DMS153 treated with DMSO at 0.1 percent for 48 hours (cell line): ENCODE data around the gene RAPGEF5.

Source experiments
- DNase-seq: peaks from one replicate; lab custom pipeline; 2025; ENCODE audit not compliant: unreplicated experiment; lab: John Stamatoyannopoulos, UW

RAPGEF5 gene

DNA sequence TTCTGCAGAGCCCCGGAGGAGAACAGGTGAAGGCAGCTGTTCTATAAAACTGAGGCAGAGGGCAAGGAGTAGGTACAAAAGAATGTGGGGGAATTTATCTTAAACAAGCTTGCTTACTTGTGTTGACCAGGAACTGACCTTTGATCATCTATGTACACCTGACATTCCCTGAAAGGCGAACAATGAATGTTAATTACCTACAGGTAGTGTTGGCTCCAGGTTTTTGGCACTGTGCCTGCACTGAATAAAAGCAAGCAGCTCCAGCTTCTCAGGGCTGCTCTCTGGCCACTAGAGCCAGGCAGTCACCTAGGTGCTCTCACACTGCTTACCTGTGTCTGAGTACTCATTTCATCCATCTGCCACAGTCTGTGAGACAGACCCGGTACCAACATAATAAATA, 87.0 kb downstream of the RAPGEF5 start:
- peak; percentile 83 for DNase-seq

DNA sequence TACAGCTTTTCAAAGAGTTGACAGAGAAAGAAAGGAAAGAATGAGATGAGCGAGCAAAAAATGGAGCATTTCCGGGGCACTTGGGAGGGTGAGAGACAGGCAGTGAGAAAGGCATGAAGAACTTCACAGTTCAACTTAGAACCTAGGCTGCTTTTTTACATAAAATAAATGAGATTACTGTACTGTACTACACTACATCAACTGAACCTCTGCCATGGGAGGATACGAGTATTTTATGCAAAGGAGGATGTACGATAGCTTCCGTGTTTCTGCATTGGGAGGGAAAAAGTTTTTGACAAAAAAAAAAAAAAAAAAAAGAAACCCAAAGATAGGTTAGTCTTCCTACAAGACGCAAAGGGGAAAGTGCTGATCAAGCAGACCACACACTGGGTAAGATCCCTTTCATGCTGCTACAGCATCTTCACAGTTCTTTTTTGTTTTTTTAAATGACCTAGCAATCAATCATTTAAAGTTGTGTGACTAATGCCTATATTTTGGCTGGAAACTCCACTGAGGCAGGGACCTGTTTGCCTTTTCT, 88.0 kb downstream of the RAPGEF5 start:
- DNase-seq = no peak

DNA sequence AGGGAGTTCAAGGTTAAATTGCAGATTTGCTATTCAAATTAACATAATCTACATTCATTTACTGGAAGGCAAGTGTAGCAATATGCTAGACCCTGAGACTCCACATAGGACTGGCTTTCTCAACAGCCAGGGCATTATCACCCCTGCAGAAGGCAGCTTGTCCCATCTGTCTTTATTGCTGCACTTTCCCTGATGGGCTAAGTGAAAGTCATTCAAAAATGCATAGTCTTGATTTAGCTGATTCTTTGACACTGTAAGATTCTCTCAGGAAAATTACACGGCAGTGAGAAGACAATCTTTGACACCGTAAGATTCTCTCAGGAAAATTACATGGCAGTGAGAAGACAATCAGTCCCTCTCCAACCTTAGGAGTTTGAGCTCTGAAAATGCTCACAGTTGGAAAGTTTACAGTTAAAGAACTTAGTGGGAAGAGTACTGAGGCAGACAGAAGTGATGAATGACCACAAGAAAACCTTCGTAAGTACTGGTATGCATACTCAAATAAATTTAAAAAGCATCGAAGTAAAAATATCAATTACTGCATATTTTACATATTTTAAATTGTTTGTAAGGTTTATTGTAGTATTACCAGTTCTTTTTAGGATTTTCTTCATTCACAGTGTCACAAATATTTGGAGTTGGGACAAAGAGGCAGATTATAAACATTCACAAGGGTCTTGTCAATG, 88.9 kb downstream of the RAPGEF5 start:
- no peak for DNase-seq

DNA sequence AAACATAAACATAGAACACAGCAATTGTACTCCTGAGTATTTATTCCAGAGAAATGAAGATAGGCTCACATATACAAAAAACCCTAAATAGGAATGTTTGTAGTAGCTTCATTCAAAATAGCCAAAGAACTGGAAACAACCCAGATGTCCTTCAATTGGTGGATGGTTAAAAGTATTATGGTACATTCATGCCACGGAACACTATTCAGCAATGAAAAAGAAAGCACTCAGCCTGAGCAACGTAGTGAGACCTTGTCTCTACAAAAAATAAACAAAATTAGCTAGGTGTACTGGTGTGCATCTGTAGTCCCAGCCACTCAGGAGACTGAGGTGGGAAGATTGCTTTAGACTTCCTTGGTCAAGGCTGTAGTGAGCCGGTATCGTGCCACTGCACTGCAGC, 94.4 kb downstream of the RAPGEF5 start:
- DNase-seq = no peak

DNA sequence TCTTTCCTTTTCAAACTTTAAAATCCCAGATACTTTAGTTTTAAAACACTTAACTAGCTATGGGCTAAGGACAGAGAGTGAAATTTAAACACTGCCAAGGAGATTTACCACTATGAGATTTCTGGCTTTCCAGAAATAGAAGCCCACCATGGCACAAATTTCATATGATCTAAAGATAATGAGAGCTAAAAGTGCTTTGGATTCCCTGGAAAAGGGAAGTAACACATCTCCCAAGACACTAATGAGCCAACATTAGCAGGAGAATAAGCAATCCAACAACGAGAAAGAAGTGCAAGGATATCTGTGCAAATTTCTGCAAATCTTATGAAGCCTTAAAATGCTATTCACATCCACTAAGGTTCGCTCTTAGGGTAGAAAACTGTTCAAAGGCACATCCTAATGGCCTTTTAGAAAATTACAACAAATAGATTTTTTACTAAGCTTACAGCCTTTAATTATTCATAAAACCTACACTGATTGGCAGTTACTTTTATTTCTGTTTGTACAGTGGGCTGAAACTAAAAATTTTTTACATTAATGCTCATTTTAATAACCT, 100.3 kb downstream of the RAPGEF5 start:
- DNase-seq = no peak

DNA sequence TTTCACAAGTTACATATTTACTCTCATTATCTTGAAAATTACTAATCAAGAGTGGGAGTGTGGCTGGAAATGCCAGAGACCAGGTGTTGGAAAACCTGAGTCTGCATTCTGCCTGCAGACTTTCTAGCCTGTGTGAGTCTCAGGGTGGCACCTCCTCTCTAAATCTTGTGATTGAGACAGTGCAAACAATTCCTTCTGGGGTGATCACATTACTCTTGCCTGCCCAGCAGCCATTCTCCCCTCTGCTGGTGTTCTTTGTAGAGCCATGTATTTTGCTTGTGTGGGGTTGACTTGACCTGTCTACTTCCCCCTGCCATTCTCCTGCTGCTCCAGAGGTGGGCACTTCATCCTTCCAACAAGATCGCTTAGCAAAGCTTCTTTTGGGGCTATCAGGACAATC, 101.1 kb downstream of the RAPGEF5 start:
- DNase-seq = no peak

DNA sequence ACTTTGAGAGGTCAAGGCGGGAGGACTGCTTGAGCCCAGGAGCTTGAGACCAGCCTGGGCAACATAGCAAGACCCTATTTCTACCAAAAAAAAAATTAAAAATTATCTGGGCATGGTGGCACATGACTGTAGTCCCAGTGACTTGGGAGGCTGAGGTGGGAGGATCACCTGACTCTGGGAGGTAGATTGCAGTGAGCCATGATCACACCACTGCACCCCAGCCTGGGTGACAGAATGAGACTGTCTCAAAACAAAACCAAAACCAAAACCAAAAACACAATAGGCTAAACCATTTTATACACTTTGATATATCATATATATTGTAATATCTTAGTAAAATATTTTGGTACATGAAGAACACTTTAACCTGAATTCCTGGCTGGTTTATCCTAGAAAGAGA, 101.6 kb downstream of the RAPGEF5 start:
- DNase-seq = no peak

DNA sequence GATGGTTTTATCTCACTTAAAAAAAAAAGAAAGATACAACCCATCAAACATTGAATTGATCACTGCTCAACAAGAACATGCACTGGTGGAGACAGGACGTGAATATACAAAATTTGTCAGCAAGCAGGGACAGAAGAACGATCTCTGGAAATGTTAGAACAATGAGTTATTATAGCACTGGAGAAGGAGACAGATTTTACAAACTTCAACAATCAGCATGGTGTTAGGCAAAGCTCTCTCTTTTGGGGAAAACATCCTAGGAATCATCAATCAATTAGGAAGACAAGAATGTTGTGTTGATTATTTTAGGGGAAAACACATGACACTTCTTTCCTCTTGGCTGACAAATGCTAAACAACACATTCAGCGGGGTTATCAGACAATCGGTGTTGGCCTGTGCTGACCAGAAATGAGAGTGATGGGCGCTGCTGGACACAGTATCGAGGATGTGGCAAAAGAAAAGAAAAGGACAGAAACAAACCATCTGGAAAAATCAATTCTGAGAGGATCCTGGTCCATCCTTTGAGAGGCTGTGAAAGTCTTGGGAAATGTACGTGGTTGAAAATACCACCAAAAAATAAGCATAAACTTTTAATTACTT, 103.9 kb downstream of the RAPGEF5 start:
- DNase-seq = no peak

DNA sequence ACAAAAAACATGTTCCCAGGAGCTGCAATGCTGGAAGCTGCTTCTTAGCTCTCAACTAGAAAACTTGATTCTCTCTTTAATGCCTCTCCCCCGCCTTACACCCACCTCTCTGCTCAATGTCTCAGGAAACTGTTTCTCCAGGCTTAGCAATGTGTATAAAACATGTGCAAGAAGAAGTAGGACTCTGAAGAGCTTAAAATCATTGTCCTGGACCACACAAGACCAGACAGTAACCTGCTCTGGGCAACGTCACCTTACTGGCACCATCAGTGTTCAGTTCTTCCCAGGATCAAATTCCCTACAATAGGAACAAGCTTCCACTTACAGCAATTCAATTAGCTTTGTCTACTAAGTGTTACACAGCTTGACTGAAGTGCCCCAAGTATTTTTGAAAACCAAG, 104.9 kb downstream of the RAPGEF5 start:
- DNase-seq = no peak

DNA sequence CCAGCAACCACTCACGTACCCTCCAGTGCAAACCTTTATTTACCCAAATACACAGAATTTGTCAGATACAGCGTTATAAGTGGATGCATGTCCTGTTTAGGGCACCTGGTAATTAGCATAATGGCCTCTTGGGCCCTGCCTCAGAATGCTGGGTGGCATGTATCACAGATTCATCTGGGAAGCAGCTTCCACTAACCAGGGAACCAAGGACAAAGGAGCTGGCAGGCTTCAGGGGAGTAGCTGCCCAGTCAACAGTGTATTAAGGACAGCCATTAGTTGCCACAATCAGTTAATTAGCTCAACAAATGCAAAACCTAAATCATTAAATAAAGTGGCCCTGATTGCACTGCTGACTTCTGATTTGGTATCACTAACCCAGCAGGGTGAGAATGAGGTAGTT, 105.7 kb downstream of the RAPGEF5 start:
- no peak for DNase-seq

DNA sequence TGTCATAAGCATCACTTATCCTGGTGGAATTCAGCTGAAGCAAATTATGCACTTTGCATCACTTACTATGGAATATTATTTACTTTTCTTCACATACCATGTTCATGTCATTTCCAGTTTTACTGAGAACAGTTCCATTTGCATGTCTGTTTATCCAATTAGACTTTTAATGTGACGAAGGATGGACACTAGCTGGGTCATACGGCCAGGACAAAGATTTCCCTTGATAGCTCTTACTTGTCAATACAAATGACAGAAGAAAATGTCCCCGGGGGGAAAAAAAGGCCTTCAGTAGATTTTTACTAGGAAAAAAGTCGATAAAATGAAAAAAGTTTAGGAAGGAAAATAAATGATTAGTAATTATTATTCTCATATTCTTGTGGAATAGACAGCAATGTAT, 106.6 kb downstream of the RAPGEF5 start:
- no peak for DNase-seq

DNA sequence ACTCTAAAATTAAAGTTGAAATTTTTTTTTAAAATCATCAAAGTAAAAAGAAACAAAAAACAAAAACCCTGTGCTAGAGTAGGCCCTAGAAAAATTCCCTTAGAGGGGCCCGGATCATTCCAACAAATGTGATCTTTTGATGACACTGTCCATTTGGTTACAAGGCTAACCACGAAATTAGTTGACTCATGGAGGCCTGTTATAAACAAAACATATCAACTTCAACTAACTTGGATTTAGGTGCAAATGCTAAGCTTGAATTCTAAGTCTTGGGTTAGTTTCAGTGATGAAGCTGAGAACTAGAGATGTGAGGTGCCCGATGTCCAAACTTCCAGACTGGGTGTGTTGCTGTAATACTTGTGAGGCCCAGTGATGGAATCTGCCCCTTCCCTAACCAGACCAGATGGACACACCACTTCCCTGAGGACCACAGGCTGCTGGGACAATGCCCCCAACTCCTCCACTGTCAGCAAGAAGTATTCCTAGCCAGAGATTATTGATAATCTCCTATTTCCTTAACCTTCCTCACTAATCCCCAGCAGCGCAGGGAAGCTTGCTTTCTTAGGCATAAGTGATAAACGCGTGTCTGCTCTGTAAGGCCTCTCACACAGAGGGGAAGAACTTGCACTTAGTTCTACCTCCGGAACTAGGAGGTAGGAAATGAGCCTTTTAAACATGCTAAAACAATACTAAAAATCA, 108.7 kb downstream of the RAPGEF5 start:
- DNase-seq = no peak

DNA sequence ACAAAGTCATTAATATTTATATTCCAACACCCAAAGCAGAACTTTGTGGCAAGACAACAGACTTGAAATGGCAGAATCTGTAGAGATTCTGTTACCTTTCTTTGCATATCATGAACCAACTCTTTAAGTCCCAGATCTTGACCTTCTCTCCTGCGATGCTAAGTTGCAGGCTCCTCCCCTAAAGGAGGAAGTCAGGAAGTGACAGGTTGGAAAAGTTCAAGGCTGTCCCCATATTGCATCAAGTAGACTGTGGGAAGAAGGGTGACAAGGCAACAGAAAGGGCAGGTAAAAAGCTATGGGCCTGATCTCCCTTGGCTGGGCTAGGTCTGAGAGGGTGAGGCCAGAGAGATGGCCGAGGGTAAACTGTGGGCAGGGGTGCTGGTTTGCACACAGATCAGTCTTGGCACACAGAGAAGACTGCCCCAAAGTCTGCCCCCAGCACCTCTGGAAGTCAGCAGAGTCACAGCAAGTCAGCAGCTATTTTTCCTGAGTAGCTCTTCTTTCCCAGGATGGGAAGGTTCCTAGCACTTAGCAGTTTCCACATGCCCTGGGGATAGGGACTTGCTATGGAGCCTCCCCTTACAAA, 115.1 kb downstream of the RAPGEF5 start:
- DNase-seq = no peak

DNA sequence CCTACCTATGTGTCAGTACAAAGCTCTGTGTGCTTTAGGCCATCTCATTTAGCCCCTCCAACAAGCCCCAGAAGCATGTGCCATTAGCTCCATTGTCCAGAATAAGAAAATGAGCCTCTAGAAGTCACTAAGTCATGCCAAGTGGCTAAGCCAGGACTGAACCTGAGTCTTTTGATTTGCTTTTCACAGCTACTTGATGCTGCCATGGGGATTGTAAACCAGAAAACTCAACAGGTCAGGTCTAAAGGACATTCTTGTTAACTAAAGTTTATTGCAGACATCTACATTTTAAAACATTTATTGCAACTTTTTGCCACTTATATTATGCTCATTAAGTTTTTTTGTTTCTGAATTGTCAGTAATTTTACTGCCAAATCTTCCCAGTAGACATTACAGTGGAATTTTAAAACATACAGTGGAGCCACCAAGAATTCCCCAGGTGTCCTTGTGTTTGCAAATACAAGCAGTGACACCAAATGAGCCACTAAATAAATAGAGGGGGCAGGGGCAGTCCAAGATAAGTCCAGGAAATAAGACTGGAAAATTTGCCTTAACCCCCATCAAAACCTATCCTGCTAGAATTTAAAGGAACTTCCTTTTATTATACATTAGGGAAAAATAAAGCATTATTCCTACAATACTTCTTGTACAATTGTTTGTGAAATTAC, 115.9 kb downstream of the RAPGEF5 start:
- DNase-seq = no peak

DNA sequence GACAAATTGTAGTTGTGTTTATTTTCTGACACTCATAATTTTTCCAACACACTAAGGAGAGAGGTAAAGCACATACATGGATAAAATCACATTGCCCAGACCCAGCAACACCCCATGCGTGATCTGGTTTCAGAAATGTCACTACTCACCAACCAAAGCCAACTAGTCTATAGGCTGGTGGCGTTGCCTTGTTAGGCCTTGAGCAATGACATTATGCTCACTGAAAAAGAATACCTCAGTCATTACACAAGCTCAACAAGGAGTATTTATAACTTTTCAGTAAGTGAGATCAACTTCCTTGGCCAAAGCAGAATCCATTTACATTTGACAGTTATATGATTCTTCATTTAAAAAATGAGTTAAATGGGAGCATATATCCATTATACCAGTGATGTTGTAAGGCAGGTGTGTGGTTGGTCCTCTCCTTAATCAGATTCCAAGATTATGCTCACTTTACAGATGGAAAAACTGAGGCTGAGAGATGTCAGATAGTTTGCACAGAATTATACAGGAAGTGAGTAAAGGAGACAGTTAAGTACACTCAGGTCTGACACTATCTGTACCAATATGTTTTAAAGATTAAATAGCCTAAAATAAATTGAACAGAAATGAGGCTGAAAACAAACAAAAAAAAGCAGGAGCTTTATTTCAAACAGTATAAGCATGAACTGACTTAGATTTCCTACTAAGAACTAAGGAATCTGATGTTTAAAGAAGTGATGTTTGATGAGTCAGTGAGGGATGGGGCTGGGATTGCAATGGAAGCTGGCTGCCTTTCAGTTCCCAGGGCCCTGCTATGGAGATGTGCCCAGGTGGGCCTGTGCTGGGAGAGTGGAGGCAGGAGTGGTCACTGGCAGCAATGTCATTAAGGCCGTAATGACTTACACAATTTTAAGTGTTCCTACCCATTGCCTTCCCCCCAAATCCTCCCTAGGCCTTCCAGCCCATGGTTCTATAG, 118.3 kb downstream of the RAPGEF5 start:
- no peak for DNase-seq

DNA sequence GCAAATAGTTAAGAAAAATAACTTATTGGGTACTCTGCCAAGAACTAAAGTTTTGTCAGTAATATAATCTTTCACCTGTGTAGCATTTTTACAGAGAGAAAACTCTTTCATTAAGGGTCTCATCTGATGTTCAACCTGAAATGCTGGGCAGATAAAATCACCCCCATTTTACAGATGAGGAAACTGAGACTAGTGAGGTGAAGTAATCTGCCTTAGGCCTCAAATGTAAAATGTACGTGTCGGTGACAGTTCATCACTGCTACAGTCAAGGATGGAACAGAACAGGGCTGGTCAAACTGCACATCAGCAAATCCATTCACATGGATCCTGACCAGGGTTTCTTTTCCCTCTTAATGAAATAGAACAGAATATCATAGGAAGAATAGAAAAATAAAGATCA, 121.8 kb downstream of the RAPGEF5 start:
- no peak for DNase-seq

DNA sequence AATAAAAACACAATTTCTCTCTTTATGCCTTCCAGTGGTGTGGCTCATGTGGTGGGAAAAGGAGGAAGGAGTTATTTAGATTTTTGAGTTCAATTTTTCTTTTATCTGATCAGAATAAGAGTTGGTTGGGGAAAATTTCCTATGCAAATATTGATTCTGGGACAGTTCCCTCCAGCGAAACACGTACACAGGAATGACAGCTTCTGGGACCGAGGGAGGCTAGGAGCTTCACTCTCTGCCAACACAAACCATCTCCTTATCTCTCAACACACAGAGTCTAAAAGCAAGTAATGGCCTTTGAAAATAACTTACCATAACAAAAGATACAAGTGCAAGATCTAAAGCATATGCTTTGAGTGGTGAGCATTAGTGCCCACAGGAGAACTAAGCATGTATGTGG, 122.7 kb downstream of the RAPGEF5 start:
- DNase-seq = no peak

DNA sequence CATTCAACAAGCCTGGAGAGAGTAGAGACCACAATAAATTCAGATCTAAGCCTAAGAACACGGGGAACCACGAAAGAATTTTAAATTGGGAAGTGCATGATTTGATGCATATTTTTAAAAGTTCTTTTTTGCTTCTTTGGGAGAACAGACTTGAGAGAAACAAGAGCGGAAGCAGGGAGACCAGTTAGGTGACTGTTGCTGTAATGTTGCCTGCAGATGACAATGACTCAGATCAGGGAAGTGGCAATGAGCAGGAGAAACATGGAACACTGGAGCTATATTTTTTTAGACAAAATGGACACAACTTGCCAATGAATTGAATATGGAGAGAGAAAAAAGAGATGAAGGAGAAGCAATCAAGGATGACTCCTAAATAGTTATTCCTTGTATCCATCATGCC, 125.1 kb downstream of the RAPGEF5 start:
- no peak for DNase-seq

DNA sequence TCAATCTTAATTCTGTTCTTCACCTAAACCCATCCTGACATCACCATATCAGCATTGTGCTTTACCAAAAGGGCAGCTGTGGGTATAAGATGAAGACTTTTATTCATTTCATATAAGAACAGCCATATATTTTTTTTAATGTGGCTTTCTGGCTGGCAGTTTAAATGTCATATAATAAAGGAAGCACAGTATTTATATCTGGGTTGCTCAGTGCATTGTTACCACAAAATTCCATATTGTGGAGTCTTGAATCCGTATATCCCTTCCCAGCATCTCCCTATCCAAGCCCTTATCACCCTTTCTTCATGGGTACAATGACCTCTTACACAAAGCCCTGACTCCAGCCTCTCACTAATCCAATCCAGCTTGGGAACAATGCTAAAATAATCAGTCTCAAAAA, 125.8 kb downstream of the RAPGEF5 start:
- DNase-seq = no peak

DNA sequence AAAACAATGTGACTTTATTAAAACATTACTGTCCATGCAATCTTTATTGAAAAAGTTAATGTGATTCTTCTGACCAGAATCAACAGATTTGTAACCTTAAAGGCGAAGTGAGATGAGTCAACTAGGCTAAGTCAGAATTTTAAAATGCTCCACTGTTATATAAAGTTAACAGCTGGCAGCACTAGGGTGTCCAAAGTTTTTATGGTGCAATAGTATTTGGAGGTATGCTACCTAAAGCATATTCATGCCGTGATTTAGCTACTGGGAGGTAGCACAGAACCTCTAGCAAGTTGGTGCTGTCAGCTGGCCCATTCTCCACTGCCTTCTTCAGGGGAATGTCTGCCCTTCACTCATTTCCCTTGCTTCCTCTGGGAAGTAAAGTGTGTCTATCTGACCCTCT, 126.7 kb downstream of the RAPGEF5 start:
- no peak for DNase-seq
